B cell (primary cell): ENCODE data around the gene RNF207. TPM values are rescaled to one million over a fixed set of nuclear protein-coding genes. Genes with fewer than 3 reads are reported as not detected.

ENCODE experiments used
- ATAC-seq: fragments of 200-7000 bp; cut with Tn5 transposase; one replicate; pipeline ENCODE4 v1.10.0; 2021; ENCODE audit warnings: low read depth, mild to moderate bottlenecking, moderate number of reproducible peaks, moderate library complexity
- CTCF ChIA-PET: fragments of 350-600 bp; sonication (Branson Sonifier 250); formaldehyde crosslinking; loops from one replicate; lab custom pipeline; 2021; ENCODE audit warnings: antibody characterized with exemption, inconsistent platforms; lab: Charles Lee
- POLR2A ChIA-PET: fragments of 350-600 bp; sonication (Branson Sonifier 250); formaldehyde crosslinking; loops from one replicate; lab custom pipeline; 2021; ENCODE audit warnings: antibody characterized with exemption; lab: Charles Lee
- DNase-seq: peaks from one replicate; pipeline ENCODE4 v3.0.0; 2013
- H2AFZ ChIP-seq: 2 replicates; pipeline ENCODE4 v1.6.1; 2012; ENCODE audit warnings: mild to moderate bottlenecking, low read depth, low read length; ENCODE audit not compliant: insufficient read depth, poor library complexity, severe bottlenecking
- H3K27ac ChIP-seq, 2 donors: 1 replicate in 1 of 2; 2 replicates in 1 of 2; pipeline ENCODE4 v1.5.1; 2012 to 2013; ENCODE audit warnings: low read length in 2 of 2, mild to moderate bottlenecking in 2 of 2, moderate library complexity in 1 of 2
- H3K27me3 ChIP-seq, 4 experiments: fragments of 200-600 bp in 1 of 4; sonication (generic) in 1 of 4; replicated peaks in 1 of 4; 1 replicate in 2 of 4; 2 replicates in 2 of 4; pipeline versions ENCODE4 v1.6.1 to v1.7.0; 2013 to 2016; ENCODE audit warnings: low read length in 3 of 4, mild to moderate bottlenecking in 2 of 4, mixed read lengths in 1 of 4, moderate library complexity in 1 of 4; ENCODE audit not compliant: insufficient read depth in 4 of 4, control insufficient read depth in 3 of 4; ENCODE audit errors: control extremely low read depth in 1 of 4
- H3K36me3 ChIP-seq, 2 experiments: replicated peaks in 1 of 2; 1 replicate in 1 of 2; 2 replicates in 1 of 2; pipeline versions ENCODE4 v1.6.1 to v1.7.1; 2013; ENCODE audit warnings: low read length in 1 of 2; ENCODE audit not compliant: insufficient read depth in 2 of 2, control insufficient read depth in 1 of 2; ENCODE audit errors: control extremely low read depth in 1 of 2, extremely low read depth in 1 of 2
- H3K4me1 ChIP-seq, 2 donors: fragments of 200-600 bp in 1 of 2; sonication (generic) in 1 of 2; 1 replicate in 1 of 2; 2 replicates in 1 of 2; pipeline versions ENCODE4 v1.5.1 to v1.6.1; 2013 to 2017; ENCODE audit warnings: low read length in 2 of 2; ENCODE audit not compliant: control insufficient read depth in 2 of 2, insufficient read depth in 2 of 2
- H3K4me2 ChIP-seq: replicated peaks from 2 replicates; pipeline ENCODE3; 2012; ENCODE audit warnings: mild to moderate bottlenecking, low read depth, low read length; ENCODE audit not compliant: poor library complexity, severe bottlenecking
- H3K4me3 ChIP-seq, 5 experiments: fragments of 200-600 bp in 1 of 5; sonication (generic) in 1 of 5; 1 replicate in 3 of 5; 2 replicates in 2 of 5; pipeline versions ENCODE4 v1.5.1 to v1.7.0; 2011 to 2016; ENCODE audit warnings: low read length in 4 of 5, mild to moderate bottlenecking in 4 of 5, low read depth in 2 of 5, control low read depth in 1 of 5, moderate library complexity in 1 of 5; ENCODE audit not compliant: insufficient read depth in 1 of 5; ENCODE audit errors: control extremely low read depth in 1 of 5, extremely low read depth in 1 of 5
- H3K79me2 ChIP-seq: fragments of 200-600 bp; sonication (generic); one replicate; pipeline ENCODE4 v1.6.0; 2016; ENCODE audit warnings: low read length; ENCODE audit not compliant: control insufficient read depth, insufficient read depth
- H3K9ac ChIP-seq: fragments of 200-600 bp; sonication (generic); 2 replicates; pipeline ENCODE4 v1.6.1; 2017; ENCODE audit warnings: mild to moderate bottlenecking, low read length, moderate library complexity
- H3K9me3 ChIP-seq, 3 donors: one replicate each; pipeline versions ENCODE4 v1.6.1 to v1.7.1; 2013; ENCODE audit warnings: low read length in 2 of 3; ENCODE audit not compliant: control insufficient read depth in 2 of 3, insufficient read depth in 1 of 3; ENCODE audit errors: control extremely low read depth in 1 of 3
- H4K20me1 ChIP-seq: 2 replicates; pipeline ENCODE4 v1.6.0; 2012; ENCODE audit warnings: mild to moderate bottlenecking, low read length; ENCODE audit not compliant: insufficient read depth, control insufficient read depth, poor library complexity, severe bottlenecking
- H3K27ac Mint-ChIP-seq: one replicate; pipeline ENCODE4 v1.8.0; 2021; ENCODE audit warnings: mixed read lengths
- H3K27me3 Mint-ChIP-seq: one replicate; pipeline ENCODE4 v1.8.0; 2021; ENCODE audit warnings: mixed read lengths
- H3K4me1 Mint-ChIP-seq: one replicate; pipeline ENCODE4 v1.8.0; 2021; ENCODE audit warnings: mixed read lengths
- H3K4me3 Mint-ChIP-seq: one replicate; pipeline ENCODE4 v1.8.0; 2021; ENCODE audit warnings: mixed read lengths
- H3K9me3 Mint-ChIP-seq: one replicate; pipeline ENCODE4 v1.8.0; 2022; ENCODE audit warnings: mixed read lengths; ENCODE audit not compliant: insufficient read depth
- EZH2 ChIP-seq: IDR thresholded peaks from 2 replicates; pipeline ENCODE4 v1.6.1; 2012; ENCODE audit warnings: borderline replicate concordance, low read depth, mild to moderate bottlenecking, moderate library complexity, low read length; ENCODE audit not compliant: insufficient read depth, poor library complexity, severe bottlenecking
- WGBS: methylation state at CpG from one replicate; pipeline ENCODE4 v1.1.5; 2013; ENCODE audit warnings: missing lambda C conversion rate; ENCODE audit not compliant: insufficient coverage; 5-methylcytosine and 5-hydroxymethylcytosine counted together
- intact Hi-C: fragments of 100-400 bp; cut with micrococcal nuclease; formaldehyde crosslinking; loops from one replicate; pipeline ENCODE4 v1.10.0; 2022
- polyA minus RNA-seq: library from RNA; depleted of rRNA, polyadenylated mRNA; stranded (reverse); fragments of >200 nt; gene quantifications from 2 replicates; pipeline ENCODE4 v1.2.3, GENCODE V29; 2012
- polyA plus RNA-seq: library from polyadenylated mRNA; depleted of rRNA; stranded (reverse); fragments of >200 nt; gene quantifications from 2 replicates; pipeline ENCODE4 v1.2.3, GENCODE V29; 2012
- total RNA-seq, 2 donors: library from RNA; stranded (reverse); fragments of 120-200 nt in 1 of 2; gene quantifications; 1 replicate in 1 of 2; 2 replicates in 1 of 2; pipeline versions ENCODE4 v1.2.3 to v1.2.4, GENCODE V29; 2013 to 2022
- TF ChIP-seq, protein P1 (sequence below): fragments of 200-600 bp; IDR thresholded peaks from one replicate; pipeline ENCODE4 v1.8.0; 2022; ENCODE audit warnings: antibody characterized with exemption, mild to moderate bottlenecking

Gene RNF207, protein sequence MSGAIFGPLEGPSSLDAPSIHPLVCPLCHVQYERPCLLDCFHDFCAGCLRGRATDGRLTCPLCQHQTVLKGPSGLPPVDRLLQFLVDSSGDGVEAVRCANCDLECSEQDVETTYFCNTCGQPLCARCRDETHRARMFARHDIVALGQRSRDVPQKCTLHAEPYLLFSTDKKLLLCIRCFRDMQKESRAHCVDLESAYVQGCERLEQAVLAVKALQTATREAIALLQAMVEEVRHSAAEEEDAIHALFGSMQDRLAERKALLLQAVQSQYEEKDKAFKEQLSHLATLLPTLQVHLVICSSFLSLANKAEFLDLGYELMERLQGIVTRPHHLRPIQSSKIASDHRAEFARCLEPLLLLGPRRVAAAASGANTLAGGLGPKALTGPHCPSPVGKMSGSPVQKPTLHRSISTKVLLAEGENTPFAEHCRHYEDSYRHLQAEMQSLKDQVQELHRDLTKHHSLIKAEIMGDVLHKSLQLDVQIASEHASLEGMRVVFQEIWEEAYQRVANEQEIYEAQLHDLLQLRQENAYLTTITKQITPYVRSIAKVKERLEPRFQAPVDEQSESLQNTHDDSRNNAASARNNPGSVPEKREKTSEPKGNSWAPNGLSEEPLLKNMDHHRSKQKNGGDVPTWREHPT
- total RNA-seq (1.5 and 2.5 TPM in 2 replicates), polyA plus RNA-seq (5.0 and 6.8 TPM in 2 replicates), polyA minus RNA-seq (4.1 and 5.0 TPM in 2 replicates)
- total RNA-seq (2013) = 1.3 TPM

DNA sequence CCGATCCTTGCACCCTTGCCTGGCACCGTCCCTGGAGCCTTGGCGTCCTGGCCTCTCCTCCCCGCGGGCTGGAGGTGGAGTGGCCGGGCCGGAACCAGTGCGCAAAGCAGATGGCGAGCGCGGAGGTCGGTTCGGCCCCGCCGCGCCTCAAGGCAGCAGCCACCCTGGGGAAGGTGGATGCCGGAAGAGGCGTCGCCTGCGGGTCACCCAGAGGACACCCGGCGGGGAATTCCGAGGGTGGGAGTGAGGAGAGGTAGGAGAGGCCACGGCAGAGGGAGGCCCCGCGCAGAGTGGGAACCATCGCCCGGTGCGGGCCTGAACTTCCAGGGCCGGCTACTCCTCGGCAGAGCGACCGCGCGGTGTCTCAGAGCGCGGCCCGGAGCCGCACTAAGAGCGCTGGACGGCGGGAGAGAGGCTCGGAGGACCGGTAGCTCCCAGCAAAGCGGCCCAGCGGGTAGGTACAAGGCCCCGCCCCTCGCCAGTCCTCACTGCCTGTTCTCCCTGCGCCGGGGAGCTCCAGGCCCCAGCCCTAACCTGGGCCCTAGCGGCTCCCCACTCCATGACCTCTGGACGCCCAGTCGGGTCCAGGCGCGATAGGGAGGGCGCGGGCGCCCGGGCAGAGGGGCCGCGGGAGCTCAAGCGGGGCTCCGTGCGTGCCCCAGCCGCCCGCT is at the start of gene RNF207:
TSS of gene RNF207 (plus strand) at position 271 of the 671 bp plus-strand sequence. CDS start 417 bp downstream, outside the sequence.
- CTCF ChIA-PET = no interaction called here
- peak; percentile 59 for DNase-seq

More for the DNA sequence above, at the start of gene RNF207:
- intact Hi-C loops = no loop called here
- WGBS = under 1% methylated on average over 60 of the region's 66 CpGs
- H3K79me2 ChIP-seq = peaks cover 8% of the 10 kb centered on the region
- H3K4me1 ChIP-seq = peaks cover 36 to 38% of the 10 kb centered on the region in 2 donors
- H3K9me3 Mint-ChIP-seq = no peaks in the 10 kb centered on the region
- no peaks in the 10 kb centered on the region for H4K20me1 ChIP-seq
- H3K36me3 ChIP-seq = no peaks in the 10 kb centered on the region
- peak within 1 kb of the TSS; percentile 71 for H2AFZ ChIP-seq
- H3K4me1 Mint-ChIP-seq = peaks cover 18% of the 10 kb centered on the region
- no peak within 1 kb of the TSS for H3K27ac Mint-ChIP-seq
- H3K9me3 ChIP-seq = peaks cover 0 to 18% (median 0%) of the 10 kb centered on the region in 3 donors
- POLR2A ChIA-PET = interaction anchor here (0.7 kb wide), 1 partner anchor 29 kb away, joined by 3 read pairs; no protein-coding TSS in a partner anchor
- H3K4me3 ChIP-seq = peak within 1 kb of the TSS in 4 of 5 experiments; percentile 48 to 58 (median 54)
- TF ChIP-seq, protein P1, sequence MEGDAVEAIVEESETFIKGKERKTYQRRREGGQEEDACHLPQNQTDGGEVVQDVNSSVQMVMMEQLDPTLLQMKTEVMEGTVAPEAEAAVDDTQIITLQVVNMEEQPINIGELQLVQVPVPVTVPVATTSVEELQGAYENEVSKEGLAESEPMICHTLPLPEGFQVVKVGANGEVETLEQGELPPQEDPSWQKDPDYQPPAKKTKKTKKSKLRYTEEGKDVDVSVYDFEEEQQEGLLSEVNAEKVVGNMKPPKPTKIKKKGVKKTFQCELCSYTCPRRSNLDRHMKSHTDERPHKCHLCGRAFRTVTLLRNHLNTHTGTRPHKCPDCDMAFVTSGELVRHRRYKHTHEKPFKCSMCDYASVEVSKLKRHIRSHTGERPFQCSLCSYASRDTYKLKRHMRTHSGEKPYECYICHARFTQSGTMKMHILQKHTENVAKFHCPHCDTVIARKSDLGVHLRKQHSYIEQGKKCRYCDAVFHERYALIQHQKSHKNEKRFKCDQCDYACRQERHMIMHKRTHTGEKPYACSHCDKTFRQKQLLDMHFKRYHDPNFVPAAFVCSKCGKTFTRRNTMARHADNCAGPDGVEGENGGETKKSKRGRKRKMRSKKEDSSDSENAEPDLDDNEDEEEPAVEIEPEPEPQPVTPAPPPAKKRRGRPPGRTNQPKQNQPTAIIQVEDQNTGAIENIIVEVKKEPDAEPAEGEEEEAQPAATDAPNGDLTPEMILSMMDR = no peak
- peak; percentile 54 for TF ChIP-seq EZH2
- H3K27me3 ChIP-seq = peaks cover 0 to 55% (median 20%) of the 10 kb centered on the region in 4 experiments
- H3K9ac ChIP-seq = peak within 1 kb of the TSS; percentile 65
- peak; percentile 35 for ATAC-seq
- no peak within 1 kb of the TSS for H3K27ac ChIP-seq
- H3K4me2 ChIP-seq = peak within 1 kb of the TSS; percentile 92
- H3K27me3 Mint-ChIP-seq = peaks cover 16% of the 10 kb centered on the region
- peak within 1 kb of the TSS; percentile 79 for H3K4me3 Mint-ChIP-seq
